CD1c-positive myeloid dendritic cell (primary cell): ENCODE data around the gene NOTCH1.

Experiments used
- DNase-seq: peaks from one replicate; pipeline ENCODE4 v3.0.0-alpha.2; 2016; ENCODE audit errors: extremely low spot score

The NOTCH1 gene

GRCh38 chr9:136517012-136517743 lies 28.7 kb downstream of the NOTCH1 start:
- no peak for DNase-seq

- no peak for DNase-seq
These were observed 29.6 kb downstream of the NOTCH1 start for GRCh38 chr9:136516191-136516654.

GRCh38 chr9:136515276-136515675 lies 30.6 kb downstream of the NOTCH1 start:
- DNase-seq: no peak

- no peak for DNase-seq
These were observed 31.7 kb downstream of the NOTCH1 start for GRCh38 chr9:136514022-136514714.

GRCh38 chr9:136513191-136513590 lies 32.7 kb downstream of the NOTCH1 start:
- no peak for DNase-seq

- no peak for DNase-seq
These were observed 33.2 kb downstream of the NOTCH1 start for GRCh38 chr9:136512651-136513071.

GRCh38 chr9:136511670-136512592 lies 33.9 kb downstream of the NOTCH1 start:
- no peak for DNase-seq

GRCh38 chr9:136511144-136511669 lies 34.6 kb downstream of the NOTCH1 start:
- no peak for DNase-seq

- no peak for DNase-seq
These were observed 35.3 kb downstream of the NOTCH1 start for GRCh38 chr9:136510561-136510960.

- no peak for DNase-seq
These were observed 36.3 kb downstream of the NOTCH1 start for GRCh38 chr9:136509549-136509948.

- DNase-seq: no peak
These were observed 36.9 kb downstream of the NOTCH1 start for GRCh38 chr9:136508729-136509500.

- no peak for DNase-seq
These were observed 37.9 kb downstream of the NOTCH1 start for GRCh38 chr9:136507992-136508375.

GRCh38 chr9:136507221-136507991 lies 38.4 kb downstream of the NOTCH1 start:
- no peak for DNase-seq

GRCh38 chr9:136506425-136506824 lies 39.4 kb downstream of the NOTCH1 start:
- DNase-seq: no peak

GRCh38 chr9:136505406-136506403 lies 40.1 kb downstream of the NOTCH1 start:
- no peak for DNase-seq

GRCh38 chr9:136504512-136505348 lies 41.1 kb downstream of the NOTCH1 start:
- DNase-seq: no peak

GRCh38 chr9:136502940-136503550 lies 42.8 kb downstream of the NOTCH1 start:
- no peak for DNase-seq

GRCh38 chr9:136502196-136502595 lies 43.7 kb downstream of the NOTCH1 start:
- no peak for DNase-seq
